Gastroesophageal sphincter (tissue), 2 donors: Measurements from ENCODE around the gene SDF2.

Experiments
- POLR2A ChIP-seq, 2 donors: fragments of 450-650 bp; IDR thresholded peaks; one replicate each; pipeline ENCODE4 v1.6.1; 2017; ENCODE audit warnings: antibody characterized with exemption in 2 of 2, mild to moderate bottlenecking in 2 of 2, moderate library complexity in 1 of 2
- POLR2AphosphoS5 ChIP-seq: sonication (generic); formaldehyde crosslinking; IDR thresholded peaks from one replicate; pipeline ENCODE4 v1.6.1; 2017; ENCODE audit warnings: antibody characterized with exemption

DNA sequence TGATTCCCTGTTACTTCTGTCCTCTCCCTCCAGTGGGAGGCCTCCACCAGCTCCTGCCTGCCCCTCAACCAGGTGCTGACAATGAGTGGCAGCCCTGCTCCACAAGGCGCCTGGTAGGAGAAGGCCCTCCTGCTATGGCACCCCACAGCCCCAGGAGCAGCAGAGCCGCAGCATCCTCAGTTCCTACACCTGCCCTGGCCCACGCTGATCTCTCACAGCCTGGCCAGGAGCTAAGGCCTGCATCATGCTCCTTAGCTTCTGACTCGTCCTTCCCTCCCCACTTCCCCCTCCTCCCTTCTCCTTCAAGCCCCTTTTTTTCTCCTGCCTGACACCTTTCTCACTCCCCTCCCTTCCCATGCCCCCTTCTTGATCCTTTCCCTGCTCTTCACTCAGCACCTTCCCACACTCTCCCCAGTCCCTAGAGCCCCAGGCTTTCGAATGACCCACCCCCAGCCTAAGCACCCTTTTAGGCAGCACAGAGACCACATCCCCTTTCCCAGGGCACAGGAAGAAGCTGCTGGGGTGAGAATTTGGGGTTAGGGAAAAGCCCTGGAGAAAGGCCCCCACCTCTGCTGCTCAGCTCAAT, 43.5 kb upstream of the SDF2 start:
- no peak for TF ChIP-seq POLR2AphosphoS5
- TF ChIP-seq POLR2A (IDR thresholded peaks at IDR 0.05) = no peak
